ENCODE measurements around the gene HOXA1.

DNA sequence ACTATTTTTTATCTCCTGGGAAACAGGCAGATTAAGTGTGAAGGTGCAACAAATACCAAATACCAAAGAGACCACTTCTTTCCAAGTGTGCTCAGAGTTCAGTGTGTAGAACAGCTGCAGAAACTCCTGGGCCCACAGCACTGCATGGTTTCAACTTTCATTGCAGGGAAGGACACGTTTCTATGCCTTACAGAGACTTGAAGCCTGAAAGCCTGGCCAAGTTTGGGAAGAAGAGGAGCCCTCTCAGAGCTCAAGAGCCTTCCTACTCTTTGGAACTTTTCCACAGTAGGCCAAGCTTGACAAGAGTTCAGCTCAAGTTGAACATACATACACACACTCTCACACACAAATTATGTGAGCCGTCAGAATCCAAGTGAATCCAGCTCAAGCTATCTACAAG lies 32.2 kb upstream of the HOXA1 start:
- TF ChIP-seq EZH2 (IDR thresholded peaks at IDR 0.05; ENCODE audit: borderline replicate concordance, low read length), result no peak
- TF ChIP-seq, protein P1, sequence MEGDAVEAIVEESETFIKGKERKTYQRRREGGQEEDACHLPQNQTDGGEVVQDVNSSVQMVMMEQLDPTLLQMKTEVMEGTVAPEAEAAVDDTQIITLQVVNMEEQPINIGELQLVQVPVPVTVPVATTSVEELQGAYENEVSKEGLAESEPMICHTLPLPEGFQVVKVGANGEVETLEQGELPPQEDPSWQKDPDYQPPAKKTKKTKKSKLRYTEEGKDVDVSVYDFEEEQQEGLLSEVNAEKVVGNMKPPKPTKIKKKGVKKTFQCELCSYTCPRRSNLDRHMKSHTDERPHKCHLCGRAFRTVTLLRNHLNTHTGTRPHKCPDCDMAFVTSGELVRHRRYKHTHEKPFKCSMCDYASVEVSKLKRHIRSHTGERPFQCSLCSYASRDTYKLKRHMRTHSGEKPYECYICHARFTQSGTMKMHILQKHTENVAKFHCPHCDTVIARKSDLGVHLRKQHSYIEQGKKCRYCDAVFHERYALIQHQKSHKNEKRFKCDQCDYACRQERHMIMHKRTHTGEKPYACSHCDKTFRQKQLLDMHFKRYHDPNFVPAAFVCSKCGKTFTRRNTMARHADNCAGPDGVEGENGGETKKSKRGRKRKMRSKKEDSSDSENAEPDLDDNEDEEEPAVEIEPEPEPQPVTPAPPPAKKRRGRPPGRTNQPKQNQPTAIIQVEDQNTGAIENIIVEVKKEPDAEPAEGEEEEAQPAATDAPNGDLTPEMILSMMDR (IDR thresholded peaks at IDR 0.05; ENCODE audit: low read length), result no peak
